Calu3 (cell line): ENCODE results near the gene MTERF1. TPM values are rescaled to one million over a fixed set of nuclear protein-coding genes. Genes with fewer than 3 reads are reported as not detected.

Source experiments
- BruUV-seq: library from RNA; stranded (reverse); fragments of 400-500 nt; replicated peaks from 2 replicates; lab custom pipeline; 2021; lab: Mats Ljungman, UMichigan
- CTCF ChIA-PET: fragments of 300-600 bp; sonication (Branson Sonifier 250); formaldehyde crosslinking; loops from one replicate; lab custom pipeline; 2022; ENCODE audit warnings: antibody characterized with exemption; lab: Charles Lee
- DNase-seq: peaks from one replicate; pipeline ENCODE4 v3.0.0; 2022
- H3K27ac Mint-ChIP-seq: one replicate; pipeline ENCODE4 v1.8.0; 2022; ENCODE audit warnings: mixed read lengths; ENCODE audit not compliant: unreplicated experiment
- H3K27me3 Mint-ChIP-seq: one replicate; pipeline ENCODE4 v1.8.0; 2022; ENCODE audit warnings: mixed read lengths; ENCODE audit not compliant: unreplicated experiment
- H3K36me3 Mint-ChIP-seq: one replicate; pipeline ENCODE4 v1.8.0; 2022; ENCODE audit warnings: mild to moderate bottlenecking, moderate library complexity, mixed read lengths; ENCODE audit not compliant: insufficient read depth, unreplicated experiment
- H3K4me1 Mint-ChIP-seq: one replicate; pipeline ENCODE4 v1.8.0; 2022; ENCODE audit warnings: mild to moderate bottlenecking, low read depth, mixed read lengths; ENCODE audit not compliant: unreplicated experiment
- H3K4me3 Mint-ChIP-seq: one replicate; pipeline ENCODE4 v1.8.0; 2022; ENCODE audit warnings: mild to moderate bottlenecking, low read depth, moderate library complexity, mixed read lengths; ENCODE audit not compliant: unreplicated experiment
- H3K9me3 Mint-ChIP-seq: one replicate; pipeline ENCODE4 v1.8.0; 2022; ENCODE audit warnings: low read depth, mixed read lengths; ENCODE audit not compliant: unreplicated experiment
- intact Hi-C: fragments of 100-400 bp; cut with micrococcal nuclease; formaldehyde crosslinking; loops from one replicate; pipeline ENCODE4 v1.10.0; 2022; ENCODE audit not compliant: unreplicated experiment
- total RNA-seq: library from RNA; stranded (reverse); gene quantifications from 2 replicates; pipeline ENCODE4 v1.2.3, GENCODE V29; 2022
- TF ChIP-seq, protein P1 (sequence below): fragments of 200-600 bp; IDR thresholded peaks from one replicate; pipeline ENCODE4 v1.8.0; 2022; ENCODE audit warnings: antibody characterized with exemption; ENCODE audit not compliant: unreplicated experiment

The MTERF1 gene
- total RNA-seq, 1 experiment from 2014 or later = 11.5 TPM

DNA sequence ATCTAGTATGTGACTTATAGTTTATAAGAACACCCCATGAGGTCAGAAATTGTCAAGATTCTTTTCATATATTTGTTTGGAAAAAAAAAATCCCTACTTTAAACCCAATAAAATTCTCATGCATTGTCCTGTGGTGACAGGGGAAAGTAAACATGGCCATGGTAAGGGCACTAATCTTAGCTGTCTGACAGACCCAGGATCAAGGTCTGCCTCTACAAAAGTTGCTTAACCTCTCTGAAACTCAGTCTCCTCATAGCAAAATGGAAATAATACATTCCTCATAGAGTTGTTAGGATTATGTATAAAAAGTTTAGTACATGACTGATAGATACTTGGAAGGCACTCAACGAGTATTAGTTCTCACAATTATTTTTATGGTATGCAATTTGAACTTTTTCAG lies 37.9 kb upstream of the MTERF1 start:
- H3K9me3 Mint-ChIP-seq = no peaks in the 10 kb centered on the region
- H3K27me3 Mint-ChIP-seq = no peaks in the 10 kb centered on the region
- H3K36me3 Mint-ChIP-seq = no peaks in the 10 kb centered on the region
- TF ChIP-seq, protein P1, sequence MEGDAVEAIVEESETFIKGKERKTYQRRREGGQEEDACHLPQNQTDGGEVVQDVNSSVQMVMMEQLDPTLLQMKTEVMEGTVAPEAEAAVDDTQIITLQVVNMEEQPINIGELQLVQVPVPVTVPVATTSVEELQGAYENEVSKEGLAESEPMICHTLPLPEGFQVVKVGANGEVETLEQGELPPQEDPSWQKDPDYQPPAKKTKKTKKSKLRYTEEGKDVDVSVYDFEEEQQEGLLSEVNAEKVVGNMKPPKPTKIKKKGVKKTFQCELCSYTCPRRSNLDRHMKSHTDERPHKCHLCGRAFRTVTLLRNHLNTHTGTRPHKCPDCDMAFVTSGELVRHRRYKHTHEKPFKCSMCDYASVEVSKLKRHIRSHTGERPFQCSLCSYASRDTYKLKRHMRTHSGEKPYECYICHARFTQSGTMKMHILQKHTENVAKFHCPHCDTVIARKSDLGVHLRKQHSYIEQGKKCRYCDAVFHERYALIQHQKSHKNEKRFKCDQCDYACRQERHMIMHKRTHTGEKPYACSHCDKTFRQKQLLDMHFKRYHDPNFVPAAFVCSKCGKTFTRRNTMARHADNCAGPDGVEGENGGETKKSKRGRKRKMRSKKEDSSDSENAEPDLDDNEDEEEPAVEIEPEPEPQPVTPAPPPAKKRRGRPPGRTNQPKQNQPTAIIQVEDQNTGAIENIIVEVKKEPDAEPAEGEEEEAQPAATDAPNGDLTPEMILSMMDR = no peak
- no peak for DNase-seq
- no peaks in the 10 kb centered on the region for H3K4me1 Mint-ChIP-seq
- CTCF ChIA-PET = no interaction called here
- no peak overlapping the region for H3K4me3 Mint-ChIP-seq
- intact Hi-C loops = no loop called here
- no TSS peak for BruUV-seq
- H3K27ac Mint-ChIP-seq = no peak overlapping the region

DNA sequence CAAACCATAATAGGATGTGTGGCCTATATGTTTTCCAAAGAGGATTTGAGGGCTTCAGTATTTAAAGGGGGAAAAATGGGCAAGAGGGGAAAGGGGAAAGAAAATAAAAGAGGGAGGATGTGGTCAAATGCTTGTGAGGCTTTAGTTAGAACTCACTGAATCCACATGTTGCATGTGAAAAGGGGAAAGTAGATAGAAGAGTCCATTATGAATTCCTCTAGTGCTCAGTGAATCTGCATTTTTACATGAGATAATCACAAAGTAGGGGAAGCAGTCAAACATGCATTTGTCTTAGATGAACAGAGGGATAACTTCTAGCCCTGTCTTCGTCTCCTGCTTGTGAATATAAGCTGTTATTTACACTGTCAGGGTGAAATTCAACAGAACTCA lies 35.5 kb upstream of the MTERF1 start:
- CTCF ChIA-PET = no interaction called here
- no TSS peak for BruUV-seq
- no peaks in the 10 kb centered on the region for H3K36me3 Mint-ChIP-seq
- DNase-seq = no peak
- no peak overlapping the region for H3K27ac Mint-ChIP-seq
- H3K9me3 Mint-ChIP-seq = no peaks in the 10 kb centered on the region
- no peak overlapping the region for H3K4me3 Mint-ChIP-seq
- H3K4me1 Mint-ChIP-seq = no peaks in the 10 kb centered on the region
- TF ChIP-seq, protein P1 = no peak
- intact Hi-C loops = no loop called here
- H3K27me3 Mint-ChIP-seq = no peaks in the 10 kb centered on the region

DNA sequence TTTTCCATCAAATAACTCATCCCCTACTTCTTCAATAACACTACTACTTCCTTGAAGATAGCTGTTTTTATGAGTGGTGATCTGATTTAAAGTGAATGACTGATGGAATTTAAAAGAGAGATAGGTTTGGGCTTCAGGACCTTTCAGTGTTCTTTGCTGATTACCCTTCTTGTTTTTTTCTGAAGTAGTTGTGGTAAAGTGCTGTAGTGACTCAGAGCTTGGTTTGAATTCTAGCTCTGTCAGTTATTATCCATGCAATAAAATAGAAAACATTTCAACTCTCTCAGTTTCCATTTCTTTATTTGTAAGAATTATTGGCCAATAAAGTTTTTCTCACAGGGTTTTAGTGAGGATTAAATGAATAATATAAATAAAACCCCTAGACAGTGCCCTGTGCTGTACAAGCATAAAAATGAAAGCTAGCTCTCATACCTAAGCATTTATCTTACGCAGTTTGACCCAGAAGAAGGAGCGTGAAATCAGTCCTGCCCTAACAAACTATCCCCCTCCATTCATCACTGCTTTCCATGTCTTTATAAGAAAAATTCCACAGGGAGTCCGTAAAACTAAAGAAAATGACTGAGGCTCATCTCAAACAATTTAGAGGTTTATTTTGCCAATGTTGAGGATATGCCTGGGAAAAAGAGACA lies 35.0 kb upstream of the MTERF1 start:
- Mint-ChIP-seq H3K27ac (no peak overlapping the region), H3K27me3 (no peaks in the 10 kb centered on the region), H3K4me1 (no peaks in the 10 kb centered on the region), H3K36me3 (no peaks in the 10 kb centered on the region), H3K4me3 (no peak overlapping the region), H3K9me3 (no peaks in the 10 kb centered on the region)
- TF ChIP-seq, protein P1 = no peak
- intact Hi-C loops = no loop called here
- no peak for DNase-seq
- CTCF ChIA-PET = no interaction called here
- BruUV-seq = no TSS peak

DNA sequence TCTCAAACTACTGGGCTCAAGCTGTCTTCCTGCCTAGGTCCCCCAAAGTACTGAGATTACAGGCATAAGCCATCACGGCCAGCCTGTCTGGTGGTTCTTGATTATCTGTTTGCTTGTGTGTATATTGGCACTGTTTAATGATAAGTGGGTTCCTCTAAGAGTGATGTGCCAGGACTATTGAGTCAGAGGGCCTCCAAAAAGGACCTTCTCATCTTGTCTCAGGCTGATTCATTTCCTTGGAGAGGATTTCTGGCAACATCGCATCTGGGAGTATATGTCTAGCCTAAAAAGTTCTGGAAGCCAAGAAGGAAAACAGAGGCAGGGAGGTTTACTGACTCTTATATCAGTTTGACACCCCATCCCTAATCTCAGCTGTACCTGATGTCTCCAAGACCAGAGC lies 33.1 kb upstream of the MTERF1 start:
- intact Hi-C loops = no loop called here

More for the DNA sequence above, 33.1 kb upstream of the MTERF1 start:
- H3K4me3 Mint-ChIP-seq = no peak overlapping the region
- DNase-seq = no peak
- no peaks in the 10 kb centered on the region for H3K27me3 Mint-ChIP-seq
- no peaks in the 10 kb centered on the region for H3K4me1 Mint-ChIP-seq
- TF ChIP-seq, protein P1 = no peak
- H3K36me3 Mint-ChIP-seq = no peaks in the 10 kb centered on the region
- no peaks in the 10 kb centered on the region for H3K9me3 Mint-ChIP-seq
- H3K27ac Mint-ChIP-seq = no peak overlapping the region
- BruUV-seq = no TSS peak
- CTCF ChIA-PET = interaction anchor here (0.6 kb wide), 1 partner anchor 463 kb away, joined by 3 read pairs; no protein-coding TSS in a partner anchor
